ENCODE measurements around the gene OAS3.
"Not testable (repeated sequence)": the region's sequence is repeated elsewhere in the genome, so short reads cannot be mapped to it uniquely, and the experiment has no call there.

OAS3 gene

GRCh38 chr12:112945515-112945914 is 7.2 kb downstream of the OAS3 start:
- DNase-seq (ENCODE audit: low read depth) = no peak
- TF ChIP-seq, protein P1, sequence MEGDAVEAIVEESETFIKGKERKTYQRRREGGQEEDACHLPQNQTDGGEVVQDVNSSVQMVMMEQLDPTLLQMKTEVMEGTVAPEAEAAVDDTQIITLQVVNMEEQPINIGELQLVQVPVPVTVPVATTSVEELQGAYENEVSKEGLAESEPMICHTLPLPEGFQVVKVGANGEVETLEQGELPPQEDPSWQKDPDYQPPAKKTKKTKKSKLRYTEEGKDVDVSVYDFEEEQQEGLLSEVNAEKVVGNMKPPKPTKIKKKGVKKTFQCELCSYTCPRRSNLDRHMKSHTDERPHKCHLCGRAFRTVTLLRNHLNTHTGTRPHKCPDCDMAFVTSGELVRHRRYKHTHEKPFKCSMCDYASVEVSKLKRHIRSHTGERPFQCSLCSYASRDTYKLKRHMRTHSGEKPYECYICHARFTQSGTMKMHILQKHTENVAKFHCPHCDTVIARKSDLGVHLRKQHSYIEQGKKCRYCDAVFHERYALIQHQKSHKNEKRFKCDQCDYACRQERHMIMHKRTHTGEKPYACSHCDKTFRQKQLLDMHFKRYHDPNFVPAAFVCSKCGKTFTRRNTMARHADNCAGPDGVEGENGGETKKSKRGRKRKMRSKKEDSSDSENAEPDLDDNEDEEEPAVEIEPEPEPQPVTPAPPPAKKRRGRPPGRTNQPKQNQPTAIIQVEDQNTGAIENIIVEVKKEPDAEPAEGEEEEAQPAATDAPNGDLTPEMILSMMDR (conservative IDR thresholded peaks at IDR 0.05; ENCODE audit: low read depth, low read length) = no peak
- no peak overlapping the region for H3K4me3 ChIP-seq (ENCODE audit: low read length)

DNA sequence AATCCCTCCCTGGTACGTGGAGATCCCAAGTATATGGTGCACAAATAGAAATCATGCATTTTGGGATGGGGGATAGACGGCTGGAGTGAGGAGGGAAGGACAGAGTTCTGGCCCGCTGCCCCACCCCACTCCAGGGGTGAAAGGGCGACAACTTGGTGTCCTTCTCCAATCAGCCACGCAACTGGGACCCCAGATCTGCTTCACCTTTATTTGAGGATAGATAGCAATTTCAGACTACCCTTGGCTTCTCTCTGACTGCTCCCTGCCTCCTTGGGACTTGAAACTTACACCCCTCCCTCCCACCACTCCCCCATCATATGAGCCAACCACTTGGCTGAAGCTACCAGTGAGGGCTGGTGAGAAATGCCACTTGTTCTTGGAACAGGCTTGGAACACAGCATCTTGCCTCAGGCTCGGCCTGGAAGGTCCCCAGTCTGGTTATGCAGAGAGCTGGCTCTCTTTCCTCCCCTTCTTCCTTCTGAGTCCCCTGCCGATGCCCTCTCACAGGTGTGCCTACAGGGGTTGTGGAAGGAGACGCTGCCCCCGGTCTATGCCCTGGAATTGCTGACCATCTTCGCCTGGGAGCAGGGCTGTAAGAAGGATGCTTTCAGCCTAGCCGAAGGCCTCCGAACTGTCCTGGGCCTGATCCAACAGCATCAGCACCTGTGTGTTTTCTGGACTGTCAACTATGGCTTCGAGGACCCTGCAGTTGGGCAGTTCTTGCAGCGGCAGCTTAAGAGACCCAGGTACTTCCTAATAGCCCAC is 8.1 kb downstream of the OAS3 start:
- H3K4me3 ChIP-seq (ENCODE audit: low read length) = no peak overlapping the region
- TF ChIP-seq, protein P1 (conservative IDR thresholded peaks at IDR 0.05; ENCODE audit: low read depth, low read length) = no peak
- DNase-seq (ENCODE audit: low read depth) = no peak

- DNase-seq (ENCODE audit: low read depth) = no peak
- TF ChIP-seq, protein P1 (conservative IDR thresholded peaks at IDR 0.05; ENCODE audit: low read depth, low read length) = no peak
Measured at GRCh38 chr12:112947314-112947713, 9.0 kb downstream of the OAS3 start.

GRCh38 chr12:112947761-112948160 is 9.5 kb downstream of the OAS3 start:
- TF ChIP-seq, protein P1 (conservative IDR thresholded peaks at IDR 0.05; ENCODE audit: low read depth, low read length) = no peak
- no peak for DNase-seq (ENCODE audit: low read depth)
- H3K4me3 ChIP-seq (ENCODE audit: low read length) = no peak overlapping the region

More at GRCh38 chr12:112947314-112947713, 9.0 kb downstream of the OAS3 start:
- no peak overlapping the region for H3K4me3 ChIP-seq (ENCODE audit: low read length)

DNA sequence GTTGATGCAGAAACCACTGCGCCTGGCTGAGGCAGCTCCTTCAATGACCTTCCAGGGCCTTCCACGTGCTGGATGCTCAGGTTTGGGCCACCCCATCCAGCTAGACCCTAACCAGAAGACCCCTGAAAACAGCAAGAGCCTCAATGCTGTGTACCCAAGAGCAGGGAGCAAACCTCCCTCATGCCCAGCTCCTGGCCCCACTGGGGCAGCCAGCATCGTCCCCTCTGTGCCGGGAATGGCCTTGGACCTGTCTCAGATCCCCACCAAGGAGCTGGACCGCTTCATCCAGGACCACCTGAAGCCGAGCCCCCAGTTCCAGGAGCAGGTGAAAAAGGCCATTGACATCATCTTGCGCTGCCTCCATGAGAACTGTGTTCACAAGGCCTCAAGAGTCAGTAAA is 10.5 kb downstream of the OAS3 start:
- DNase-seq (ENCODE audit: low read depth) = no peak
- no peak overlapping the region for H3K4me3 ChIP-seq (ENCODE audit: low read length)
- TF ChIP-seq, protein P1 (conservative IDR thresholded peaks at IDR 0.05; ENCODE audit: low read depth, low read length) = no peak

- TF ChIP-seq, protein P1 (conservative IDR thresholded peaks at IDR 0.05; ENCODE audit: low read depth, low read length) = no peak
- no peak overlapping the region for H3K4me3 ChIP-seq (ENCODE audit: low read length)
- DNase-seq (ENCODE audit: low read depth) = no peak
Measured at GRCh38 chr12:112950701-112951100, 12.4 kb downstream of the OAS3 start.

DNA sequence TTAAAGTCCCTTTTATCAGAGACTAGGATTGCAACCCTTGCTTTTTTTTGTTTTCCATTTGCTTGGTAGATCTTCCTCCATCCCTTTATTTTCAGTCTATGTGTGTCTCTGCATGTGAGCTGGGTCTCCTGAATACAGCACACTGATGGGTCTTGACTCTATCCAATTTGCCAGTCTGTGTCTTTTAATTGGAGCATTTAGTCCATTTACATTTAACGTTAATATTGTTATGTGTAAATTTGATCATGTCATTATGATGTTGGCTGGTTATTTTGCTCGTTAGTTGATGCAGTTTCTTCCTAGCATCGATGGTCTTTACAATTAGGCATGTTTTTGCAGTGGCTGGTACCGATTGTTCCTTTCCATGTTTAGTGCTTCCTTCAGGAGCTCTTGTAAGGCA is 18.9 kb downstream of the OAS3 start:
- not testable (repeated sequence) for H3K4me3 ChIP-seq (ENCODE audit: low read length); DNase-seq (ENCODE audit: low read depth)
